ENCODE measurements around the gene SGSM2.

The SGSM2 gene

GRCh38 chr17:2388683-2389055, 51.4 kb downstream of the SGSM2 start:
- TF ChIP-seq SNAI2 (CRISPR knock-in tag; IDR thresholded peaks at IDR 0.05) (no peak), ISL1 (CRISPR knock-in tag; IDR thresholded peaks at IDR 0.05) (no peak), CREB5 (CRISPR knock-in tag; IDR thresholded peaks at IDR 0.05; ENCODE audit: low read depth) (no peak), ZFP30 (CRISPR knock-in tag; IDR thresholded peaks at IDR 0.05) (no peak), ZNF565 (CRISPR knock-in tag; conservative IDR thresholded peaks at IDR 0.05; ENCODE audit: low read depth) (no peak), ESRRG (CRISPR knock-in tag; IDR thresholded peaks at IDR 0.05) (no peak), PATZ1 (CRISPR knock-in tag; IDR thresholded peaks at IDR 0.05; ENCODE audit: borderline replicate concordance) (no peak), TSHZ2 (CRISPR knock-in tag; IDR thresholded peaks at IDR 0.05) (no peak), ARNTL (CRISPR knock-in tag; IDR thresholded peaks at IDR 0.05; ENCODE audit: borderline replicate concordance, low read depth) (no peak), TOX (CRISPR knock-in tag; IDR thresholded peaks at IDR 0.05; ENCODE audit: borderline replicate concordance) (no peak), GLIS3 (CRISPR knock-in tag; IDR thresholded peaks at IDR 0.05) (no peak), BACH2 (CRISPR knock-in tag; IDR thresholded peaks at IDR 0.05; ENCODE audit: borderline replicate concordance) (no peak), ZNF8 (CRISPR knock-in tag; IDR thresholded peaks at IDR 0.05) (no peak), ZNF70 (CRISPR knock-in tag; IDR thresholded peaks at IDR 0.05) (no peak), RARB (CRISPR knock-in tag; IDR thresholded peaks at IDR 0.05) (no peak), CSRNP3 (CRISPR knock-in tag; IDR thresholded peaks at IDR 0.05) (no peak), TCF4 (CRISPR knock-in tag; IDR thresholded peaks at IDR 0.05; ENCODE audit: borderline replicate concordance) (no peak), PPARA (CRISPR knock-in tag; IDR thresholded peaks at IDR 0.05; ENCODE audit: borderline replicate concordance) (no peak), CSDC2 (CRISPR knock-in tag; IDR thresholded peaks at IDR 0.05) (no peak)
- ATAC-seq = no peak

- TF ChIP-seq OSR1 (CRISPR knock-in tag; IDR thresholded peaks at IDR 0.05) (no peak), BACH2 (CRISPR knock-in tag; IDR thresholded peaks at IDR 0.05; ENCODE audit: borderline replicate concordance) (no peak), ZNF565 (CRISPR knock-in tag; conservative IDR thresholded peaks at IDR 0.05; ENCODE audit: low read depth) (no peak), SNAI2 (CRISPR knock-in tag; IDR thresholded peaks at IDR 0.05) (no peak), GLIS3 (CRISPR knock-in tag; IDR thresholded peaks at IDR 0.05) (no peak), ESRRG (CRISPR knock-in tag; IDR thresholded peaks at IDR 0.05) (no peak), CSDC2 (CRISPR knock-in tag; IDR thresholded peaks at IDR 0.05) (no peak), CREB5 (CRISPR knock-in tag; IDR thresholded peaks at IDR 0.05; ENCODE audit: low read depth) (no peak), CSRNP3 (CRISPR knock-in tag; IDR thresholded peaks at IDR 0.05) (no peak), ZC3H10 (CRISPR knock-in tag; IDR thresholded peaks at IDR 0.05) (no peak), TCF4 (CRISPR knock-in tag; IDR thresholded peaks at IDR 0.05; ENCODE audit: borderline replicate concordance) (no peak), ZFP3 (CRISPR knock-in tag; IDR thresholded peaks at IDR 0.05) (no peak), TOX (CRISPR knock-in tag; IDR thresholded peaks at IDR 0.05; ENCODE audit: borderline replicate concordance) (no peak)
- no peak for ATAC-seq
These were observed 53.0 kb downstream of the SGSM2 start for GRCh38 chr17:2390199-2390836.
